Common myeloid progenitor, CD34-positive (primary cell): ENCODE measurements around the gene IRX2.

Experiments
- CTCF ChIA-PET: fragments of 350-600 bp; sonication (Branson Sonifier 250); formaldehyde crosslinking; loops from one replicate; lab custom pipeline; 2021; ENCODE audit warnings: antibody characterized with exemption; lab: Charles Lee
- POLR2A ChIA-PET: fragments of 350-600 bp; sonication (Branson Sonifier 250); formaldehyde crosslinking; loops from one replicate; lab custom pipeline; 2021; ENCODE audit warnings: antibody characterized with exemption; lab: Charles Lee
- DNase-seq, 3 donors: peaks; one replicate each; pipeline versions ENCODE4 v3.0.0 to v3.0.0-alpha.2; 2013
- H3K27ac ChIP-seq, 2 experiments: 1 replicate in 1 of 2; 2 replicates in 1 of 2; pipeline ENCODE4 v1.7.0; 2013; ENCODE audit warnings: inconsistent platforms in 2 of 2, low read length in 2 of 2, mild to moderate bottlenecking in 2 of 2, low read depth in 1 of 2, moderate library complexity in 1 of 2; ENCODE audit not compliant: severe bottlenecking in 2 of 2, insufficient read depth in 1 of 2, poor library complexity in 1 of 2
- H3K27me3 ChIP-seq, 5 experiments: replicated peaks in 2 of 5; 1 replicate in 3 of 5; 2 replicates in 2 of 5; pipeline versions ENCODE4 v1.6.1 to v1.7.0; 2013; ENCODE audit warnings: low read length in 4 of 5, mild to moderate bottlenecking in 2 of 5, moderate library complexity in 2 of 5, inconsistent platforms in 1 of 5; ENCODE audit not compliant: insufficient read depth in 5 of 5, control insufficient read depth in 4 of 5
- H3K36me3 ChIP-seq, 4 experiments: 1 replicate in 2 of 4; 2 replicates in 2 of 4; pipeline versions ENCODE4 v1.6.1 to v1.7.0; 2013; ENCODE audit warnings: low read length in 3 of 4, control low read depth in 1 of 4, mild to moderate bottlenecking in 1 of 4; ENCODE audit not compliant: control insufficient read depth in 4 of 4, insufficient read depth in 4 of 4
- H3K4me1 ChIP-seq, 4 experiments: 1 replicate in 3 of 4; 2 replicates in 1 of 4; pipeline versions ENCODE4 v1.6.1 to v1.7.1; 2013; ENCODE audit warnings: low read length in 3 of 4, mild to moderate bottlenecking in 3 of 4, control low read depth in 1 of 4, inconsistent platforms in 1 of 4, moderate library complexity in 1 of 4; ENCODE audit not compliant: control insufficient read depth in 4 of 4, insufficient read depth in 4 of 4; ENCODE audit errors: control extremely low read depth in 1 of 4
- H3K4me3 ChIP-seq, 7 experiments: 1 replicate in 4 of 7; 2 replicates in 3 of 7; pipeline versions ENCODE4 v1.5.1 to v1.7.0; 2013; ENCODE audit warnings: mild to moderate bottlenecking in 7 of 7, low read length in 6 of 7, moderate library complexity in 6 of 7, inconsistent platforms in 2 of 7, low read depth in 2 of 7, control low read depth in 1 of 7; ENCODE audit not compliant: insufficient read depth in 4 of 7, control insufficient read depth in 1 of 7; ENCODE audit errors: extremely low read depth in 1 of 7
- H3K9me3 ChIP-seq, 5 experiments: 1 replicate in 4 of 5; 2 replicates in 1 of 5; pipeline versions ENCODE4 v1.6.1 to v1.7.1; 2013; ENCODE audit warnings: low read length in 4 of 5, mild to moderate bottlenecking in 2 of 5, inconsistent platforms in 1 of 5, low read depth in 1 of 5, moderate library complexity in 1 of 5; ENCODE audit not compliant: control insufficient read depth in 4 of 5, insufficient read depth in 2 of 5; ENCODE audit errors: control extremely low read depth in 1 of 5
- WGBS: methylation state at CpG from one replicate; pipeline ENCODE4 v1.1.5; 2013; ENCODE audit not compliant: insufficient coverage; 5-methylcytosine and 5-hydroxymethylcytosine counted together

IRX2 gene

DNA sequence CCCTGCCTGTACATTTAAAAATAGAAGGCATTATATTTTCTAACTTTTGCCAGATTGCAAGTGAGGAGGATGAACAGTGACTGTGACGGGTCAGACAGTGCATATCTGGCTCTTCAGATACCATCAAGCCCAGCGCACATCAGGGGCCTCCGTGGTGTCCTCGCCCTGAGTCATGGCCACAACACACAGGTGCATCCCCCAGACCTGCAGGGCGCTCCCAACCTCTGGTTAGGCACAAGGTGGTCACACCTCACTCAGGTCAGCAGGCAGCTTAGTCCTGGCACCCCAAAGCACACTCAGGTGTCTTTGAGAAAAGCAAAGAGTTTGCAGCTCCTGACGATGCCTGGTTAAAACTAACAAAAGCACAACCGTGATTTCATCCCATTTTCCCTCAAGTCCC, 28.6 kb downstream of the IRX2 start:
- no peak for DNase-seq
- Histone ChIP-seq H3K27ac (no peak overlapping the region), H3K4me1 (no peaks in the 10 kb centered on the region), H3K36me3 (no peaks in the 10 kb centered on the region), H3K4me3 (no peak overlapping the region), H3K27me3 (peaks cover 0 to 19% (median 0%) of the 10 kb centered on the region in 5 experiments), H3K9me3 (no peaks in the 10 kb centered on the region)
- POLR2A ChIA-PET = no interaction called here
- 88% methylated on average over 7 of the region's 7 CpGs for WGBS
- CTCF ChIA-PET = no interaction called here

DNA sequence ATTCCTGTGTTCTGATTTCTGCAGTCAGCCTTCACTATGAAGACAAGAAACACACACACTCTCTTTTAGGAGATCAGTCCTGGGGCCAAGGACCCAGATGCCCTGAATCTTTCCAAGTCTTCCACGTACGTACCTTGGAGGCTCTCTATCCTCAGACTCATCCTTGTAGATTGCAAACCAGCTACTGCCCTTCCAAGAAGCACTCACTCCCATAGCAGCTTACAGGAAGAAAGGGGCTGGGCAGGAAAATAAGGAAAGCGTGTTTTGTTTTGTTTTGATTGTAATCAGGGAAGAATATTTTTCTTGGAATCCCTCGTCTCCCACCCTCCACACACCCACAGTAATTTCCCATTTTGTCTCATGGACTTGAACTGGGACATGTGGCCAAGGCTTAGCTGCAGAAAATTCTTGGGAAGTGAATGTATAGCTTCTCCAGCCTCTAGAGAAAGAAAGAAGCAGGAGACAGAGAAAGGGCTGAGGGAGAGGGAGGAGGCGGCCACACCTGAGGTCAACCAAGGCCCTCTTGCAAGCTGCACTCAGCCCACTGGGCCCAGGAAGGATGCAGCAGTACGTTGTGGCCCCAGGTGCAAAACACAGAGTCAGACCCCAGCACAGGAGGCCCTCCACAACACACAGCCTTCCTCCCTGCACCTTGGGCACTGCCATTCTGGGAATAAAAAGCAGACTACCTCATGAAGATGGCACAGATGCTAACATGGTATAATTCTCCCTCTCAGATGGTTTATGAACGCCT, 29.9 kb downstream of the IRX2 start:
- ChIA-PET CTCF (no interaction called here), POLR2A (no interaction called here)
- no peaks in the 10 kb centered on the region for H3K36me3 ChIP-seq
- no peak overlapping the region for H3K4me3 ChIP-seq
- H3K27me3 ChIP-seq = peaks cover 0 to 19% (median 0%) of the 10 kb centered on the region in 5 experiments
- 76% methylated on average over 2 of the region's 7 CpGs for WGBS
- H3K9me3 ChIP-seq = no peaks in the 10 kb centered on the region
- no peak overlapping the region for H3K27ac ChIP-seq
- H3K4me1 ChIP-seq = no peaks in the 10 kb centered on the region
- no peak for DNase-seq

DNA sequence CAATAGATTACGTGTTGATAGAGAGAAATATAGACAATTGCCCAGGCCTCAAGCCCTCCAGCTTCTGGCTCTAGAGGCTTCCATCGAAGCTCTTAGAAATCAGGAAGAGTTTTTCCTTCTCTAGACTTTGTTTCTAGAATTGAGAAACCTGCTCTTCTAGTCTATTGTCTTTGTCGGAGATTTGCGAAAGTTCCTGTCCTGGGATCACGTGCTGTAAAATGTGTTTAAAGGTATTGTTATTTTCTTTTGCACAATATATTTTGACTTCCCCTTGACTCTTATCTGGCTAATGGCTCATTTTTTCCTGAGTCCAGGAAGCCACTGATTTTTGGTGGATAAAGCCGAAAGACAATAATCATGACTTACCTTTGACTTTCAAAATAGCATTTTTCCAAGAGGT, 32.1 kb downstream of the IRX2 start:
- CTCF ChIA-PET = no interaction called here
- no peak overlapping the region for H3K4me3 ChIP-seq
- no peaks in the 10 kb centered on the region for H3K4me1 ChIP-seq
- H3K27ac ChIP-seq = no peak overlapping the region
- H3K27me3 ChIP-seq = peaks cover 0 to 17% (median 0%) of the 10 kb centered on the region in 5 experiments
- 81% methylated on average over 2 of the region's 6 CpGs for WGBS
- DNase-seq = no peak
- no peaks in the 10 kb centered on the region for H3K9me3 ChIP-seq
- no peaks in the 10 kb centered on the region for H3K36me3 ChIP-seq
- POLR2A ChIA-PET = no interaction called here

DNA sequence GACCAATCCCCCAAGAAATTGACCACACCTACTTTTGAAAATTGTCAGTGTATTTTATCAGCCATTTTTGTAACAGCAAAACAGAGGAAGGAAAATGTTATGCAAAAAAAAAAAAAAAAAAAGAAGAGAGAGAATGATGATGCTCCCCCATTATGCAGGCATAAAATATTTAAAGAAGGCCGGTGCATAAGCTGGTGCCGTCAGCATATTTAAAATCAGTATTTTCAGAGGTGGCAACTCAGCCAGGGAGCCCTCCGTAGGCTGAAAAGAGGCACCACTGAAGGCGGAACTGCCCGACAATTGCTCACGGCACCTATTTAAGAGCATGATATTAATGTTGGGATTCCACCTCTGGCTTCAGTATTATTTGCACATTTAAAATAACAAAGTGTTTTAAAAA, 33.4 kb downstream of the IRX2 start:
- ChIA-PET POLR2A (no interaction called here), CTCF (no interaction called here)
- Histone ChIP-seq H3K9me3 (no peaks in the 10 kb centered on the region), H3K27ac (no peak overlapping the region), H3K4me1 (no peaks in the 10 kb centered on the region), H3K4me3 (no peak overlapping the region), H3K27me3 (peaks cover 0 to 17% (median 0%) of the 10 kb centered on the region in 5 experiments), H3K36me3 (no peaks in the 10 kb centered on the region)
- 100% methylated on average over 2 of the region's 6 CpGs for WGBS
- no peak for DNase-seq

DNA sequence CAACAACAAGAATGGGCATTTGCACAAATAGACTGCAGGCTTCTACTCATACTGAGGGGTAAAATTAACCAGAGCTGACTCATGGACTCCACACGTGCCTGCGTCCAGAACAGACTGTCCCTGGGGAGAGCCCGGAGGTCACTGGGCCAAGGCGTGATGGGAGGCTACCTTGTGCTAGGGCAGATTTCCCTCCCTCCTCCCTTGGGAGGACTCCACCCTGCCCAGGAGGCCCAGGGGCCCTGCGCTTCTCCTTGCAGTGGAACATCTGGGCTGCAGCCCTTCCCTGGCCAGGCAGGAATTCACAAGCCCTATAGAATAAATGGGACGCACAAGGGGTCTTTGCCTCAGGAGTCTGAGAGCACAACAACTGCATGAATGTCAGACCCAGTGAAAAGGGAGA, 35.6 kb downstream of the IRX2 start:
- 98% methylated on average over 5 of the region's 6 CpGs for WGBS
- H3K9me3 ChIP-seq = no peaks in the 10 kb centered on the region
- H3K4me1 ChIP-seq = no peaks in the 10 kb centered on the region
- POLR2A ChIA-PET = no interaction called here
- CTCF ChIA-PET = no interaction called here
- H3K36me3 ChIP-seq = no peaks in the 10 kb centered on the region
- peaks cover 0 to 13% (median 0%) of the 10 kb centered on the region in 5 experiments for H3K27me3 ChIP-seq
- H3K27ac ChIP-seq = no peak overlapping the region
- DNase-seq = no peak
- H3K4me3 ChIP-seq = no peak overlapping the region

DNA sequence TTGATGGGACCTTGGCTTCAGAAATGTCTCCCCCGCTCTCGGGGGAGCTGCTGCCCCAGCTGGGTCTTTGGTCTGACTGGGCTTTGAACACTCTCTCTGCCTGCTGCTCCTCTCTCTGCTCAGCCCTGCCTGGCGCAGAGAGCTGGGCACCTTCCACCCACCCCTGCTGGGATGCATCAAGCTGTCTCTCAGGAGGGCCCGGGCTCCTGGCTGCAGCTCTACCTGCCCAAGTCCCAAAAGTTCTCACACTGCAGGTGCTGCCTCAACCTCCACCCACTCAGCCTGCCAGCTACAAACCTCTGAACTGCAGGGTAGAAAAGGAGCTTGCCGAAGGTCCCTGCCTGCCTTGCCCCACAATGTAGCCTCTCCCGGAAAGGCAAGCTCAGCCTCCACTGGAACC, 36.7 kb downstream of the IRX2 start:
- POLR2A ChIA-PET = no interaction called here
- WGBS = 98% methylated on average over 6 of the region's 6 CpGs
- CTCF ChIA-PET = no interaction called here

DNA sequence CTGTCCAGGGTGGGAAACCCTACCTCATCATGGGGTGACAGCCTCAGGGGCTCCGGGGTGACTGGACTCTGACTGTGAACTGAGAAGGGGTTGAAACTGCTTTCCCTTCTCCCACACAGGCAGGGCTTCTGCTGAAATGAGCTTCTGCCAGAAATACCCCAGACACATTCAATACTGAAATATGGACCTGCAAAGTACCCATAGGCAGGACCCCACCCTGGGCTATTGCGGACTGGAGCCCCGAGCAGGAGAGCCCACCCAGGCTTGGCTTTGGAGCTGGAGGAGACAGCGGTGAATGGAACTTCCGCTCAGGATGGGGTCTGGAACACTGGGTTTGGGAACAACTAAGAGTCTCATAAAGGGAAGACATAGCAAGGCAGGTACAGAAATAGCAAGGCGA, 37.5 kb downstream of the IRX2 start:
- no peaks in the 10 kb centered on the region for H3K9me3 ChIP-seq
- no peaks in the 10 kb centered on the region for H3K36me3 ChIP-seq
- POLR2A ChIA-PET = no interaction called here
- CTCF ChIA-PET = no interaction called here
- H3K27me3 ChIP-seq = peaks cover 0 to 6% (median 0%) of the 10 kb centered on the region in 5 experiments
- WGBS = 88% methylated on average over 5 of the region's 6 CpGs
- DNase-seq = no peak
- no peak overlapping the region for H3K4me3 ChIP-seq
- H3K4me1 ChIP-seq = no peaks in the 10 kb centered on the region
- H3K27ac ChIP-seq = no peak overlapping the region

More for the DNA sequence above, 36.7 kb downstream of the IRX2 start:
- no peak overlapping the region for H3K27ac ChIP-seq
- H3K36me3 ChIP-seq = no peaks in the 10 kb centered on the region
- no peak overlapping the region for H3K4me3 ChIP-seq
- no peak for DNase-seq
- H3K9me3 ChIP-seq = no peaks in the 10 kb centered on the region
- peaks cover 0 to 9% (median 0%) of the 10 kb centered on the region in 5 experiments for H3K27me3 ChIP-seq
- no peaks in the 10 kb centered on the region for H3K4me1 ChIP-seq
